HEK293 (cell line): ENCODE results near the gene NUP107.

Experiments
- CTCF ChIA-PET: fragments of 350-600 bp; formaldehyde crosslinking; extraction: SDS; loops from one replicate; lab custom pipeline; 2021; ENCODE audit warnings: antibody characterized with exemption; lab: Yijun Ruan, JAX
- POLR2A ChIA-PET: fragments of 300-600 bp; formaldehyde crosslinking; extraction: SDS; loops from one replicate; lab custom pipeline; 2020; ENCODE audit warnings: antibody characterized with exemption, inconsistent platforms; lab: Yijun Ruan, JAX
- H3K27ac ChIP-seq: fragments of 200-500 bp; sonication (Bioruptor generic); 2 replicates; pipeline ENCODE4 v1.5.1; 2014; ENCODE audit warnings: low read depth, low read length, control low read depth, inconsistent platforms; ENCODE audit errors: extremely low read depth
- H3K36me3 ChIP-seq, 2 experiments: fragments of 200-500 bp in 1 of 2; sonication (Bioruptor generic) in 1 of 2; 1 replicate in 1 of 2; 2 replicates in 1 of 2; pipeline ENCODE4 v1.5.1; 2014 to 2017; ENCODE audit warnings: inconsistent platforms in 2 of 2, low read length in 2 of 2; ENCODE audit not compliant: control insufficient read depth in 2 of 2, insufficient read depth in 1 of 2
- H3K4me1 ChIP-seq: fragments of 200-500 bp; sonication (Bioruptor generic); 2 replicates; pipeline ENCODE4 v1.5.1; 2014; ENCODE audit warnings: mild to moderate bottlenecking, low read length, inconsistent platforms; ENCODE audit not compliant: control insufficient read depth, insufficient read depth
- H3K4me3 ChIP-seq: 2 replicates; pipeline ENCODE4 v1.5.1; 2011; ENCODE audit warnings: low read depth, mild to moderate bottlenecking, control low read depth, low read length, moderate library complexity
- H3K9me3 ChIP-seq: fragments of 200-500 bp; sonication (Bioruptor generic); 2 replicates; pipeline ENCODE4 v1.5.1; 2014; ENCODE audit warnings: low read depth, low read length, inconsistent platforms; ENCODE audit not compliant: control insufficient read depth, insufficient read depth
- CTCF ChIP-seq: fragments of 450-650 bp; formaldehyde crosslinking; IDR thresholded peaks from 2 replicates; pipeline ENCODE4 v1.5.1; 2016; ENCODE audit warnings: missing biosample characterization, missing genetic modification characterization
- GLIS1 ChIP-seq: fragments of 450-650 bp; formaldehyde crosslinking; IDR thresholded peaks from 2 replicates; pipeline ENCODE4 v1.5.1; 2016; ENCODE audit warnings: missing biosample characterization, missing genetic modification characterization
- PBX3 ChIP-seq: sonication (generic); formaldehyde crosslinking; IDR thresholded peaks from 2 replicates; pipeline ENCODE4 v1.8.1; 2022; ENCODE audit warnings: mild to moderate bottlenecking, moderate library complexity, missing genetic modification reagents
- PRDM4 ChIP-seq: fragments of 450-650 bp; formaldehyde crosslinking; IDR thresholded peaks from 2 replicates; pipeline ENCODE4 v1.5.1; 2017; ENCODE audit warnings: missing biosample characterization, missing genetic modification characterization
- SP3 ChIP-seq: fragments of 450-650 bp; formaldehyde crosslinking; IDR thresholded peaks from 2 replicates; pipeline ENCODE4 v1.5.1; 2016; ENCODE audit warnings: missing biosample characterization, missing genetic modification characterization
- ZBTB1 ChIP-seq: fragments of 450-650 bp; formaldehyde crosslinking; IDR thresholded peaks from 2 replicates; pipeline ENCODE4 v1.5.1; 2016; ENCODE audit warnings: missing biosample characterization, missing genetic modification characterization
- ZFP41 ChIP-seq: fragments of 450-650 bp; formaldehyde crosslinking; IDR thresholded peaks from 2 replicates; pipeline ENCODE4 v1.5.1; 2016; ENCODE audit warnings: missing biosample characterization, missing genetic modification characterization, borderline replicate concordance
- ZNF16 ChIP-seq: fragments of 450-650 bp; formaldehyde crosslinking; IDR thresholded peaks from 2 replicates; pipeline ENCODE4 v1.5.1; 2016; ENCODE audit warnings: low read depth, missing biosample characterization, missing genetic modification characterization
- ZNF221 ChIP-seq: fragments of 450-650 bp; formaldehyde crosslinking; IDR thresholded peaks from 2 replicates; pipeline ENCODE4 v1.5.1; 2017; ENCODE audit warnings: missing biosample characterization, missing genetic modification characterization, borderline replicate concordance
- ZNF26 ChIP-seq: fragments of 450-650 bp; formaldehyde crosslinking; IDR thresholded peaks from 2 replicates; pipeline ENCODE4 v1.5.1; 2016; ENCODE audit warnings: missing biosample characterization, missing genetic modification characterization
- ZNF510 ChIP-seq: fragments of 450-650 bp; formaldehyde crosslinking; IDR thresholded peaks from 2 replicates; pipeline ENCODE4 v1.5.1; 2018; ENCODE audit warnings: mild to moderate bottlenecking, missing genetic modification characterization, missing biosample characterization; ENCODE audit not compliant: insufficient replicate concordance
- ZNF560 ChIP-seq: fragments of 450-650 bp; formaldehyde crosslinking; IDR thresholded peaks from 2 replicates; pipeline ENCODE4 v1.5.1; 2017; ENCODE audit warnings: missing biosample characterization, missing genetic modification characterization, borderline replicate concordance
- ZNF600 ChIP-seq: fragments of 450-650 bp; formaldehyde crosslinking; IDR thresholded peaks from 2 replicates; pipeline ENCODE4 v1.5.1; 2016; ENCODE audit warnings: missing biosample characterization, missing genetic modification characterization
- ZNF704 ChIP-seq: fragments of 450-650 bp; formaldehyde crosslinking; IDR thresholded peaks from 2 replicates; pipeline ENCODE4 v1.5.1; 2016; ENCODE audit warnings: missing biosample characterization, missing genetic modification characterization
- ZNF777 ChIP-seq: fragments of 450-650 bp; formaldehyde crosslinking; IDR thresholded peaks from 2 replicates; pipeline ENCODE4 v1.5.1; 2017; ENCODE audit warnings: missing biosample characterization, missing genetic modification characterization, borderline replicate concordance
- ZSCAN16 ChIP-seq: fragments of 450-650 bp; formaldehyde crosslinking; IDR thresholded peaks from 2 replicates; pipeline ENCODE4 v1.5.1; 2016; ENCODE audit warnings: missing biosample characterization, missing genetic modification characterization
- TF ChIP-seq, protein P1 (sequence below): fragments of 450-650 bp; formaldehyde crosslinking; IDR thresholded peaks from 2 replicates; pipeline ENCODE4 v1.5.1; 2016; ENCODE audit warnings: missing biosample characterization, missing genetic modification characterization
- TF ChIP-seq, protein P2 (sequence below): fragments of 450-650 bp; formaldehyde crosslinking; IDR thresholded peaks from 2 replicates; pipeline ENCODE4 v1.5.1; 2017; ENCODE audit warnings: missing biosample characterization, missing genetic modification characterization

The NUP107 gene

GRCh38 chr12:68667896-68668295, 18.9 kb upstream of the NUP107 start:
- H3K4me3 ChIP-seq: no peak overlapping the region
- TF ChIP-seq ZBTB1 (tag by site-specific recombination) (no peak), ZNF777 (tag by site-specific recombination) (no peak), PBX3 (no peak)
- TF ChIP-seq, all 188 proteins: peak for 0
- Histone ChIP-seq H3K36me3 (peaks cover 2 to 8% of the 10 kb centered on the region in 2 experiments; a peak in 2 of 3 replicates), H3K4me1 (no peaks in the 10 kb centered on the region), H3K9me3 (no peaks in the 10 kb centered on the region), H3K27ac (no peak overlapping the region)
- POLR2A ChIA-PET: no interaction called here
- CTCF ChIA-PET: interaction anchor here (0.6 to 0.7 kb wide), 2 partner anchors 20 to 309 kb away, joined by 3 read pairs; no protein-coding TSS in a partner anchor

DNA sequence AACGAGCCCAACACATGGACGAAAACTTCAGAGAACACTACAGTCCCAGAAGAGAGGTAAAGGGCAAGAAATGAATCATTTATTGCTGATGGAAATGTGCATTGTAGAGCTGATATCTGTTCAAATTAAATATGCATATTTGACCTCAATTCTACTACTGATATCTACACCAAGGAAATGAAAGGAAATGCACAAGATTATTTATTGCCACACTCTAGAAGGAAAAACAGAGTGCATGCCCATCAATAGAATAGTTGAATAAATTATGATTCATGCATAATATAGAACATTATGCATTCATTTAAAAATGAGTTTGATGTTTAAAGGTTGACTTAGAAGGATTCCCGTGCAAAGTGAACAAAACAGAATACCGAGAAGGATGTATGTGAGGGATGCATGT, 15.6 kb upstream of the NUP107 start:
- POLR2A ChIA-PET: no interaction called here
- TF ChIP-seq CTCF (tag by site-specific recombination): no peak
- TF ChIP-seq, protein P1, sequence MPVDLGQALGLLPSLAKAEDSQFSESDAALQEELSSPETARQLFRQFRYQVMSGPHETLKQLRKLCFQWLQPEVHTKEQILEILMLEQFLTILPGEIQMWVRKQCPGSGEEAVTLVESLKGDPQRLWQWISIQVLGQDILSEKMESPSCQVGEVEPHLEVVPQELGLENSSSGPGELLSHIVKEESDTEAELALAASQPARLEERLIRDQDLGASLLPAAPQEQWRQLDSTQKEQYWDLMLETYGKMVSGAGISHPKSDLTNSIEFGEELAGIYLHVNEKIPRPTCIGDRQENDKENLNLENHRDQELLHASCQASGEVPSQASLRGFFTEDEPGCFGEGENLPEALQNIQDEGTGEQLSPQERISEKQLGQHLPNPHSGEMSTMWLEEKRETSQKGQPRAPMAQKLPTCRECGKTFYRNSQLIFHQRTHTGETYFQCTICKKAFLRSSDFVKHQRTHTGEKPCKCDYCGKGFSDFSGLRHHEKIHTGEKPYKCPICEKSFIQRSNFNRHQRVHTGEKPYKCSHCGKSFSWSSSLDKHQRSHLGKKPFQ (tag by site-specific recombination): no peak
- no peak for TF ChIP-seq ZFP41 (tag by site-specific recombination)
- no peak for TF ChIP-seq SP3 (tag by site-specific recombination)
- TF ChIP-seq, protein P2, sequence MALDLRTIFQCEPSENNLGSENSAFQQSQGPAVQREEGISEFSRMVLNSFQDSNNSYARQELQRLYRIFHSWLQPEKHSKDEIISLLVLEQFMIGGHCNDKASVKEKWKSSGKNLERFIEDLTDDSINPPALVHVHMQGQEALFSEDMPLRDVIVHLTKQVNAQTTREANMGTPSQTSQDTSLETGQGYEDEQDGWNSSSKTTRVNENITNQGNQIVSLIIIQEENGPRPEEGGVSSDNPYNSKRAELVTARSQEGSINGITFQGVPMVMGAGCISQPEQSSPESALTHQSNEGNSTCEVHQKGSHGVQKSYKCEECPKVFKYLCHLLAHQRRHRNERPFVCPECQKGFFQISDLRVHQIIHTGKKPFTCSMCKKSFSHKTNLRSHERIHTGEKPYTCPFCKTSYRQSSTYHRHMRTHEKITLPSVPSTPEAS (tag by site-specific recombination): no peak
- no peak for TF ChIP-seq ZNF560 (tag by site-specific recombination)
- TF ChIP-seq ZSCAN16 (tag by site-specific recombination): no peak
- no peak for TF ChIP-seq ZNF600 (tag by site-specific recombination)
- TF ChIP-seq ZNF26: no peak
- TF ChIP-seq PRDM4: no peak
- TF ChIP-seq GLIS1 (tag by site-specific recombination): no peak
- no peak for TF ChIP-seq ZNF221 (tag by site-specific recombination)
- TF ChIP-seq ZNF510 (tag by site-specific recombination): no peak
- TF ChIP-seq ZNF704 (tag by site-specific recombination): no peak
- TF ChIP-seq ZNF16 (tag by site-specific recombination): no peak
- CTCF ChIA-PET: no interaction called here
- H3K9me3 ChIP-seq: no peaks in the 10 kb centered on the region
- no peaks in the 10 kb centered on the region for H3K36me3 ChIP-seq
- H3K4me3 ChIP-seq: no peak overlapping the region
- no peaks in the 10 kb centered on the region for H3K4me1 ChIP-seq
- no peak overlapping the region for H3K27ac ChIP-seq
